C1 segment of cervical spinal cord (tissue), 14 donors: ENCODE measurements around the gene SET.
"Not testable (repeated sequence)": the region's sequence is repeated elsewhere in the genome, so short reads cannot be mapped to it uniquely, and the experiment has no call there.

ENCODE experiments used
- DNase-seq, 14 donors: peaks; one replicate each; lab custom pipeline; 2025; lab: John Stamatoyannopoulos, UW

SET gene

DNA sequence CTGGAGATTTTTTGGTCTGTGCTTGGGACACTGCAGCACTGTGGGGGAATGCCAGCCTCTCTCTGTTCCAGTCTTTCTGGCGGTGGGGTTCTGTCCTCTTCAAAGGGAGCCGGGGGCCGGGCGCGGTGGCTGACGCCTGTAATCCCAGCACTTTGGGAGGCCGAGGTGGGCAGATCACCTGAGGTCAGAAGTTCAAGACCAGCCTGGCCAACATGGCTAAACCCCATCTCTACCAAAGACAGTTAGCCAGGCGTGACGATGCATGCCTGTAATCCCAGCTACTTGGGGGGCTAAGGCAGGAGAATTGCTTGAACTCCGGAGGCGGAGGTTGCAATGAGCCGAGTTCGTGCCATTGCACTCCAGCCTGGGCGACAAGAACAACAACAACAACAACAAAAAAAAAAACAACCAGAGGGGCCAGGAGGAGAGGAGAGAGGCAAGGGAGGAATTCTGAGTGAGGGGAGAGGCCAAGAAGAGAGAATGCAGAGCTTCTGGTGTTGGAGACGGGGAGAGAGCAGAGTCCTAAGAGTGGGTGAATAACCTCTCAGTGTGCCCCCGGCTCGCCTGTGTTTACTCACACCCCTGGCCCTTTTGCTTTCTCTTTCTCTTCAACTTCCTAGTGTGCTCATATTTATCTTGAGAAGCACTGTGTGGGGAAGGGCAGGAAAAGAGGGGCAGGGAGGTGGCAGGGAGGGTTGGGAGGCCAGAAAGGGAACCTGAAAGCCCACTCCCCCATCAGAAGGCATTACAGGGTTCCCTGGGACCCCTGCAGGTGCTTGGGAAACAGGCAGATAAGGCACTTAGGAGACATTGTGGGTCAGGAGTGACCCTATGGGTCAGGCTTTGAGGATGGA is 3.2 kb upstream of the SET start:
- DNase-seq = peak in 2 of 14 donors; percentile 2 to 5

GRCh38 chr9:128687453-128687852 is 1.6 kb upstream of the SET start:
- DNase-seq = no peak

GRCh38 chr9:128689293-128689774 is 312 bp downstream of the SET start:
- peak in 4 of 14 donors; percentile 64 to 87 (median 76) for DNase-seq

DNA sequence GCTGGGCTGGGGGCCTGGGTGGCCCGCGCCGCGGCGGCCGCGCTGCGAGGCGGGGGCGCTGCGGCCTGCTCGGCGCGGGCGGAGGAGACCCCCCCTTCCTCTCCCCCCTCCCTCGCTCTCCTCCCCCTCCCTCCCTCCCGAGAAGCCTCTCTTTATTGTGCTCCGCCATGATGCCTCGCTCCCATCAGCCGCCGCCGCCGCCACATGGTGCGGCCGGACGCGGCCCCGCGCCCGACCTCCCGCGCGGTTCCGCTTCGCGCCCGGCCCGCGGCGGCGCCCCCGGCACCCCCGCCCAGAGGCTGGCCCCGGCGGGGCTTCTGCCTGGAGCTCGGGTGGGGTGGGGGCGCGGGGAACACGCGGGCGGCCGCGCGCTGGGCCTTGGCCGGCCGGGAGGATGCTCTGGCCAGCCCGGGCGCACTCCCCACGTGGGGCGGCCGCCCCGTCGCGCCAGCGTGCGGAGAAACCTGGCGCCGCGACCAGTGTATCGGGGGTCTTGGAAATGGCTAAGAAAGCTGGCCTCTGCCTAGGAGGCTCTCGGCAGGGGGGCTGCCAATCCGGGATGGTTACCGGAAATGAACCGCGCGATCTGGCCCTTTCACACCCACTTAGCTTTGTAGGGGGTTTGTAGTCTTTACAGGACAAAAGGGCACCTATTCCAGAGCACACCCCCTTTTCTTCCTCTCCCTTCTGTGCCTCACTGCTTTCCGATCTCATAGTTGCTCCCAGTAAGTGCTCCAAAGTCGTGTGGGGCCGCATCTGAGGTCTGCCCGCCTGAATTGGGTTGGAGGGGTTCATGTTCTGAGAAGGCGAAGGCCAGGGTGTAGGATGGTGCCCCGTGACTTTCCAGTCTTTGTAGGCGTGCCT is 1.0 kb downstream of the SET start:
- DNase-seq = peak in 9 of 14 donors; percentile 11 to 60 (median 30)

- no peak for DNase-seq
Measured at GRCh38 chr9:128690684-128691034, 1.6 kb downstream of the SET start.

GRCh38 chr9:128693738-128694137 is 4.7 kb downstream of the SET start:
- DNase-seq = not testable (repeated sequence)

GRCh38 chr9:128694344-128694743 is 5.3 kb downstream of the SET start:
- no peak for DNase-seq

DNA sequence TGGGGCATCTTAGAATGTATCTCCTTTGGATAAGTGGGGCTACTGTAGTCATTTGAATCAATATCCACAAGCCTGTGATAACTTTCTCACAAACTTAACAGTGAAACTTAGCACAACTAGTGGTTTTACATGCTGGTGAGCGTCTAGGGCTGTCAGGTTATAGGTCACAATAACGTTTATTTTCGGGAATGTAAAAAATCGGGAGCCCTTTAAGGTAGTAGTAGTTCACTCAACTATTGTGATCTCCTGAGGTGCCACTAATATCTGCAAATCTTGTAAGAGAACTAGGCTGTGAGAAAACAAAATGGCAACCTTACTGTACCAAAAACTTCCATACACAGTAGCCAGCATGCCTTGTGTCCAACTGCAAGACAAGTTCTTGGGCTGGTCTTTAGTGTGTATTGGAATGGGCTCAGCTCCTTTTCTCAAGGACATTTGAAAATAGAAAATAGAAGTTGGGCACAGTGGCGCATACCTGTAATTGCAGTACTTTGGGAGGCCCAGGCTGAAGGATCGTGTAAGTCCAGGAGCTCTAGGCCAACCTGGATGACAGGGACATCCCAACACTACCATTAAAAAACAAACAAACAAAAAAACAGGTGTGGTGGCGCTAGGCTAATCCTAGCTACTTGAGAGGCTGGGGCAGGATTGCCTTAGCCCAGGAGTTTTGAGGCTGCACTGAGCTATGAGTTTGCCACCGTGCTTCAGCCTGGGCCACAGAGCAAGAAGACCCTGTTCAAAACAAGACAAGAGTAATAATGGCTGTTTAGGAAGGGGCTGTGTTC is 8.1 kb downstream of the SET start:
- DNase-seq = no peak

GRCh38 chr9:128699096-128699795 is 10.2 kb downstream of the SET start:
- DNase-seq = not testable (repeated sequence)

DNA sequence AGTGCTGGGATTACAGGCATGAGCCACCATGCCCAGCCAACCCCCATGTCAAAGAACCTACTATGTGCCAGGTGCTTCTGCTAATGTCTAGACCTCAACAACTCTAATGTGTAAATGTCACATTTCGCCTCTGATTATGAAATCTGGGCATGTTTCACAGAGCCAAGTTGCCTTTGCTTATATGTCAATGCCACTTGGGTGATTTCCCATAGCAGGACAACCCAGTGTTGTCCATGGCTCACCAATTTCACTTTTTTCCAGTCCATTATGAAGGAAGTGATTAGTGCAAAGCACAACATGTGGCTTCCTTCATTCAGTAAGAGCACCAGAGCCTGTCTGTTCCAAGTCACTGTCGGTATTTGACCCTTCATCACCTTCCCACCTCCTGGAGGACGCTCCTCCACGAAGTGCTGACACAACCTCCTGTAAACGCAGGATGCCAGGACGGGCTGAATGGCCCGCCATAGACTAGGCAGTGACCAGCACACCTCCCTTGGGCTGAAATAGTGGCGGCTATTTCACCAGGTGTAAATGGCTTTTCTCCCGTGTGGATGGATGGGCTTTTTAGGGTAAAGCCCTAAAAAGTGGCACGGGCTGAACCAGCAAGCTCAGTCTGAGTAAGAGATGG is 12.3 kb downstream of the SET start:
- DNase-seq = no peak

DNA sequence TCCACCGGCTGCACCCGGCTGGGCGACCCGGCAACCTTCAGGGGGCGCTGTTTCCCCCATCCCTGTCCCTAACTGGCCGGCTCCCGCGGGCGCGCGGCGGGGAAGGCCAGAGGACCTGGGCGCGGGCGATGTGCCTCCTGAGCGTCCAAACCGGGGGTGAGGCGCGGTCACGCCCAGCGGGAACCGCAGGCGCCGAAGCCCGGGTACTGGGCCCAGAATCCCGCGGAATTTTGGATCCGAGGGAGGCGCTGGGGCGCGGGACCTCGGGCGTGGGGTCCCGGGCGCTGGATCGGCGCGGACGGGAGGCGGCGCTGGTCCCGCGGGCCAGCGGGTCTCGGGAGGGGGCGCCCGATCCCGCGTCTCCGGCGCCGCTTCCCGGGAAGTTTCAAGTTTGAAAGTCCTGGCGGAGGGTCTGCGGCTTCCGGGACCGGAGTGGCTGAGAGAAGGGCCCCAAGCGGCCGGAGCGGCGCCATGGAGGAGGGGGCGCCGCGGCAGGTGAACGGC is 13.5 kb downstream of the SET start, which contains the start of gene PKN3:
PKN3 (plus strand) TSS at position 59 of the 504 bp plus-strand sequence; CDS start at position 472, 413 bp downstream.
- peak in 11 of 14 donors; percentile 46 to 80 (median 61) for DNase-seq

DNA sequence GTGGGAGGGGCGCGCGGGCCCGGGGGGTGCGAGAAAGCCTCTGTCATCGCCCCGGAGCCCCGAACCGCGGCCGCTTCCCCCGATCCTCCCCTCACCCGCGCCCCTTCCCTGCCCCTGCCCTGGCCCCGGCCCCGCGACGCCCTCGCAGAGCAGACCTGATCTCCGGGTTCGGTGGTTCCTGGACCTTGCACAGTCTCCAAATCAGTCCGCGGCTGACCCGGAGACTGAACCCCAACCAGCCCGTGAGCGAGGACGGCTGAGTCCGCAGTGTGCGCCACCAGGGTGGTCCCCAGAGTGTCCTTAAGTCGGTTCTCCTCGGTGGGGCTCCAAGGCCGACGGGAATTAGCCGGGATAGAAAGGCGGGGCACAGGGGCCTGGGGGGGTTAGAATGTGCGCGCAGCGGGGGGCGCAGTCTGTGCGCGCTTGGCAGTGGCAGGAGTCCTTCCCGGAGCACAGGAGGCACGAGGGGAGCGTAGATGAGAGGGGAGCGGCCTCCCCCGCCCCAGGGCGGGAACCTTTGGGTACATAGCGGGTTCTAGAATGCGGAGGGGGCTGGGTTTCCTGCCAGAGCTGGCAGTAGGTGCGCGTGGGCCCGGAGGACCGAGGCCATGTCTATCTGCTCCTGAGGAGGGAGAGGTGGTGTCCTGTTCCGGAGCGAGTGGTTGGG is 14.1 kb downstream of the SET start:
- DNase-seq = no peak

DNA sequence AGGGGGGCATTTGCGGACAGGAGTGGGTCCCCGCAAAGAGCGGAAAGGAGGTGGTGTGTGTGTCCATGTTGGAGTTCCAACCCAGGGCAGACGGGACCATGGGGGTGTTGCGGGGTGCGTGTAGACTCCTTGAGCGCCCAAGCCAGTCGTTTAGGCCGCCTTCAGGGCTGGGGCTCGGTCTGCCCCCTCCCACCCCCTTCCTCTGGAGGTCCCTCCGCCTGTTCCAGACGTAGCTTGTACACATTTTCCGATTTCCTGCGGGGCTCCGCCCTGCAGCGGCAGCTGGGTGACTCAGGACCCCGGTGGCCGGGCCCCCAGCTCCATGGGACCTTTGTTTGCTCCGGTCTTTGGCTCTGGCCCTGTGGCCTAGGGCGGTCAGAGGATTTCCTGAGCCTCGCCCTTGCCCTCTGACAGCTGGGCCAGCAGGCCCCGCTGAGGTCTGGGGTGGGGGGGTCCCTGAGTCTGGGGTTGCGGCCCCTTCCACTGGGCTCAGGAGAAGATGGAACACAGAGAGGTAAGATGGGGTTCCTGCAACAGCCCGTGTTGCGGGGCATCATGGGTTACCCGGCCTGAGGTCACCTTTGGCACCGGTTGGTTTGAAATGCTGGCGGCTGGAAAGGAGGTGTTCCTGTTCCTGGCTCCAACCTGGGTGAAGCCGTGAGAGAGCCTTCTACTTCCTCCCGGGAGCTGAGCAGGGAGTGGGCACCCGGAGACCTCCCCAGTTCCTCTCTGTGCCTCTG is 14.8 kb downstream of the SET start:
- DNase-seq = peak in 1 of 14 donors; percentile 14

DNA sequence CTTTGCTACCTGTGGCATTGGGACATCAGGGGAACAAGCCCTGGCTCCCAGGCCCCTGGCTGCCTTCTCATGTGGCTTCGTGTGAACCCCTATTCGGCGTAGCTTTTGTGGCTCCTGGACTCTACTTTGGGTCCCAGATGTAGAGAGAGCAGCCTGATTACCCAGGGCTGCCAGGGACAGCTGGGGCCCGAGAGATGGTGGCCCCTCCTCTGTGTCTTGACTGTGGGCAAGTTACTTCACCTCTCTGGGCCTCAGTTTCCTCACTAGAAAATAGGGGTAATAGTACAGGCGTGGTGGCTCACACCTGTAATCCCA is 15.3 kb downstream of the SET start:
- no peak for DNase-seq

- DNase-seq = no peak
Measured at GRCh38 chr9:128705051-128705965, 16.3 kb downstream of the SET start.

DNA sequence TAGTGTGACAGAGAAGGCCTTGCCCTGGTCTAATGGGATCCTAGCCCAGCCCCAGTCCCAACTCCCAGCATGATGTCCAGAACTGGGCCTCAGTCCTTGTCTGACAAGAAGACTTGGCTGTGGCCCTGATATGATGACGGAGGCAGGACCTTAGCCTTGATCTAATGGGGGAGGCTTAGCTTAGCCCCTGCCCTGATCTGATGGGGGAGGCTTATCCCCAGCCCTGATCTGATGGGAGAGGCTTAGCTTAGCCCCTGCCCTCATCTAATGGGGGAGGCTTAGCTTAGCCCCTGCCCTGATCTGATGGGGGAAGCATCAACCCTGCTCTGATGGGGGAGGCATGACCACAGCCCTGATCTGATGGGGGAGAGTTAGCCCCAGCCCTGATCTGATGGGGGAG is 17.0 kb downstream of the SET start:
- DNase-seq = no peak

DNA sequence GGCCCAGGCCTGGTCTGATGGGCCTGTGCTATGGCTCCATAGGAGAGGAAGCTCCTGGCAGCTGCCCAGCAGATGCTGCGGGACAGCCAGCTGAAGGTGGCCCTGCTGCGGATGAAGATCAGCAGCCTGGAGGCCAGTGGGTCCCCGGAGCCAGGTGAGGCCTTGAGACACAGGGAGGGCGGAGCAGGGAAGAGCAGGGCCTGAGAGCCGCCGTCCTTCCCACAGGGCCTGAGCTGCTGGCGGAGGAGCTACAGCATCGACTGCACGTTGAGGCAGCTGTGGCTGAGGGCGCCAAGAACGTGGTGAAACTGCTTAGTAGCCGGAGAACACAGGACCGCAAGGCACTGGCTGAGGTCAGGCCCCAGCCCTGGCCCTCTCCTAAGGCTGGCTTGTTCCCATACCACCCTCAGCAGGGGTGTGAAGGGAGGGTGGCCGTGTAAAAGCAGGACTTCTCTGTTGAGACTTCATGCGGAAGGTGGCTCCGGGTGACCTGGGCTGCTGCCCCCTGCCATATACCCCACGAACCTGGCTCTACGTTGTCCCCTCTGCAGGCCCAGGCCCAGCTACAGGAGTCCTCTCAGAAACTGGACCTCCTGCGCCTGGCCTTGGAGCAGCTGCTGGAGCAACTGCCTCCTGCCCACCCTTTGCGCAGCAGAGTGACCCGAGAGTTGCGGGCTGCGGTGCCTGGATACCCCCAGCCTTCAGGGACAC is 17.8 kb downstream of the SET start:
- DNase-seq = no peak
